ENCODE results near the gene TGIF1.

Gene TGIF1

DNA sequence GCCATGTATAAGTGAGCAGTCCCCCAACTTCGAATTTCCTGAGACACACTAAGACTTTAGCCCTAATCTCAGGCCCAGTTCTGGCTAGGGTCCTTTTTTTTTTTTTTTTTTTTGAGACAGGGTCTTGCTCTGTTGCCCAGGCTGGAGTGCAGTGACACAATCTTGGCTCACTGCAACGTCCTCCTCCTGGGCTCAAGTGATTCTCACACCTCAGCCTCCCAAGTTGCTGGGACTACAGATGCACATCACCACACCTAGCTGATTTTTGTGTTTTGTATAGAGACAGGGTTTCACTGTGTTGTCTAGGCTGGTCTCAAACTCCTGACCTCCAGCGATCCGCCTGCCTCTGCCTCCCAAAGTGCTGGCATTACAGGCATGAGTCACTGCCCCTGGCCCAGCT lies 23.9 kb upstream of the TGIF1 start:
- H3K9ac ChIP-seq = no peak overlapping the region
- no peak overlapping the region for H3K4me3 ChIP-seq (ENCODE audit: low read depth, low read length)
- no peaks in the 10 kb centered on the region for H3K36me3 ChIP-seq (ENCODE audit: control insufficient read depth, insufficient read depth, low read length)
- no peaks in the 10 kb centered on the region for H3K27me3 ChIP-seq (ENCODE audit: control insufficient read depth, insufficient read depth, low read length)
- H3K9me3 ChIP-seq (ENCODE audit: control insufficient read depth, low read length) = no peaks in the 10 kb centered on the region
- H3K4me1 ChIP-seq = no peaks in the 10 kb centered on the region
- H3K4me2 ChIP-seq (ENCODE audit: low read length) = no peak overlapping the region
- no peaks in the 10 kb centered on the region for H3K79me2 ChIP-seq
- no peak overlapping the region for H2AFZ ChIP-seq
- no peak overlapping the region for H3K27ac ChIP-seq
- TF ChIP-seq, protein P1, sequence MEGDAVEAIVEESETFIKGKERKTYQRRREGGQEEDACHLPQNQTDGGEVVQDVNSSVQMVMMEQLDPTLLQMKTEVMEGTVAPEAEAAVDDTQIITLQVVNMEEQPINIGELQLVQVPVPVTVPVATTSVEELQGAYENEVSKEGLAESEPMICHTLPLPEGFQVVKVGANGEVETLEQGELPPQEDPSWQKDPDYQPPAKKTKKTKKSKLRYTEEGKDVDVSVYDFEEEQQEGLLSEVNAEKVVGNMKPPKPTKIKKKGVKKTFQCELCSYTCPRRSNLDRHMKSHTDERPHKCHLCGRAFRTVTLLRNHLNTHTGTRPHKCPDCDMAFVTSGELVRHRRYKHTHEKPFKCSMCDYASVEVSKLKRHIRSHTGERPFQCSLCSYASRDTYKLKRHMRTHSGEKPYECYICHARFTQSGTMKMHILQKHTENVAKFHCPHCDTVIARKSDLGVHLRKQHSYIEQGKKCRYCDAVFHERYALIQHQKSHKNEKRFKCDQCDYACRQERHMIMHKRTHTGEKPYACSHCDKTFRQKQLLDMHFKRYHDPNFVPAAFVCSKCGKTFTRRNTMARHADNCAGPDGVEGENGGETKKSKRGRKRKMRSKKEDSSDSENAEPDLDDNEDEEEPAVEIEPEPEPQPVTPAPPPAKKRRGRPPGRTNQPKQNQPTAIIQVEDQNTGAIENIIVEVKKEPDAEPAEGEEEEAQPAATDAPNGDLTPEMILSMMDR (IDR thresholded peaks at IDR 0.05) = no peak

DNA sequence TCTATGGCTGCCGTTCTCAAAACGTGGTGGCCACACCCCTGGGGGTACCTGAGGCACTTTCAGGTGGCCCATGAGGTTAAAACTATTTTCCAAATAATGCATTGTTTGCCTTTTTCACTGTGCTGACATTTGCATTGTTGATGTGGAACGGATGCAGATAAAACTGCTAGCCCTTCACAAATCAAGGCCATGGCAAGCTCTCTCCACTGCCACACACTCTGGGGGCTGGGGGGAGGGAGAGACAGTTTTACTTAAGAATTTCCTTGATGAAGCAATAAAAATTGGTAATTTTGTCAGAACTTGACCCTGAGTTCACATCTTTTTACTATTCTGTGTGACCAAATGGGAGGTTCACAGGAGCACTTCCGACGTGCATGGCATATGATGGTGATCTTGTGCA lies 22.0 kb upstream of the TGIF1 start:
- H3K79me2 ChIP-seq = no peaks in the 10 kb centered on the region
- H3K4me2 ChIP-seq (ENCODE audit: low read length) = no peak overlapping the region
- H3K9ac ChIP-seq = no peak overlapping the region
- H3K4me1 ChIP-seq = no peaks in the 10 kb centered on the region
- H2AFZ ChIP-seq = no peak overlapping the region
- TF ChIP-seq, protein P1 (IDR thresholded peaks at IDR 0.05) = no peak
- H3K9me3 ChIP-seq (ENCODE audit: control insufficient read depth, low read length) = no peaks in the 10 kb centered on the region
- H3K27me3 ChIP-seq (ENCODE audit: control insufficient read depth, insufficient read depth, low read length) = no peaks in the 10 kb centered on the region
- H3K4me3 ChIP-seq (ENCODE audit: low read depth, low read length) = no peak overlapping the region
- no peak overlapping the region for H3K27ac ChIP-seq
- no peaks in the 10 kb centered on the region for H3K36me3 ChIP-seq (ENCODE audit: control insufficient read depth, insufficient read depth, low read length)

DNA sequence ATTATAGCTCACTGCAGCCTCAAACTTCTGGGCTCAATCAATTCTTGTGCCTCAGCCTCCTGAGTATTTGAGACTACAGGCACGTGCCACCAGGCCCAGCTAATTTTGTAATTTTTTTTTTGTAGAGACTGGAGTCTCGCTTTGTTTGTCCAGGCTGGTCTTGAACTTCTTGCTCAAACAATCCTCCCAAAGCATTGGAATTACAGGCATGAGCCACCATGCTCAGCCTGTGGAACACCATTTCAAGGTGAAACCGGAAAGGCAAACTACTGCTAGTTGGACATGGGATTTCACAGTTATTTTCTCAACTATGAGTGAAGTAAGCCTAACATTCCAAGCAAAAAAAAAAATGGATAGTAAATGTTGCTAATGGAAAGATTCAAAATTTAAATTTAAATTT lies 20.9 kb upstream of the TGIF1 start:
- Histone ChIP-seq H3K9ac (no peak overlapping the region), H3K27ac (no peak overlapping the region), H3K79me2 (no peaks in the 10 kb centered on the region), H3K36me3 (ENCODE audit: control insufficient read depth, insufficient read depth, low read length) (no peaks in the 10 kb centered on the region), H3K4me3 (ENCODE audit: low read depth, low read length) (no peak overlapping the region), H3K4me1 (no peaks in the 10 kb centered on the region), H3K9me3 (ENCODE audit: control insufficient read depth, low read length) (no peaks in the 10 kb centered on the region), H3K4me2 (ENCODE audit: low read length) (no peak overlapping the region), H3K27me3 (ENCODE audit: control insufficient read depth, insufficient read depth, low read length) (no peaks in the 10 kb centered on the region), H2AFZ (no peak overlapping the region)
- TF ChIP-seq, protein P1 (IDR thresholded peaks at IDR 0.05) = no peak

DNA sequence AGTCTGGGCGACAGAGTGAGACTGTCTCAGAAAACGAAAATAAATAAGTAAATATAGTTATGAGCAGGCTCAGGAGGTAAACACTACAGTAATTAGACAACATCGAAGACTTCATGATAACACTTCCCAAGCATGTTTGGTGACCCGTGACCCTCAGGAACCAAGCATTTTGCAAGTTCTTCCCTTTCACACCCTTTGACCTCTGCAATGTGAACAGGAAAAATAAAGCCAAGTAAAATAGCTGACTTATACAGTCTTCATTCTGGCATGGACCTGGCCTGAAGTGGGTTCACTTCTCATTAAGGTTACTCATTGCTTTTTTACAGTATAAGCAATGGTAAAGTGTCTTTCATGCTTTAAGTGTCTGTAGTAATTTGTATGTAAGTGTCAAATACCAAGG lies 15.3 kb upstream of the TGIF1 start:
- Histone ChIP-seq H3K27ac (no peak overlapping the region), H3K4me2 (ENCODE audit: low read length) (no peak overlapping the region), H3K9me3 (ENCODE audit: control insufficient read depth, low read length) (no peaks in the 10 kb centered on the region), H3K4me3 (ENCODE audit: low read depth, low read length) (no peak overlapping the region), H3K27me3 (ENCODE audit: control insufficient read depth, insufficient read depth, low read length) (no peaks in the 10 kb centered on the region), H3K9ac (no peak overlapping the region), H3K79me2 (no peaks in the 10 kb centered on the region), H3K36me3 (ENCODE audit: control insufficient read depth, insufficient read depth, low read length) (no peaks in the 10 kb centered on the region), H2AFZ (no peak overlapping the region), H3K4me1 (no peaks in the 10 kb centered on the region)
- TF ChIP-seq, protein P1 (IDR thresholded peaks at IDR 0.05) = no peak

DNA sequence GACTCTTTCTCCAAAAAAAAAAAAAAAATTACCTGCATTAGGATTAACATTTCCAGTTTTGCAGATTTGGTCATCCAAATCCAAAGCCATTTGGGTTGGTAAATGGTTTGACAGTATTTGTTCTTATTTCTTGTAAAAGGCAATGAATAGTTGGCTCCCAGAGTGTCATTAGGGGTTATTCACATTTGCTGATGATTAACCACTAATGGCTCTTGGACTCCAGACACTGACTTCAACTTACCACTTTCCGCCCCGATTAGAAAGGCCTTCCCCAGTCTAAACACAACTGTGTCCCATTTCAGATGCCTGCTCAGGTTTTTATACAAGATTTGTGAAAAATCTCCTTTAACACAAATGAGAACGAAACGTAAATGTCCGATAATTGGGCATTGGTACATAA lies 9.6 kb upstream of the TGIF1 start:
- Histone ChIP-seq H3K9ac (no peak overlapping the region), H3K79me2 (no peaks in the 10 kb centered on the region), H3K27ac (no peak overlapping the region), H3K9me3 (ENCODE audit: control insufficient read depth, low read length) (no peaks in the 10 kb centered on the region), H3K4me1 (no peaks in the 10 kb centered on the region), H3K4me3 (ENCODE audit: low read depth, low read length) (no peak overlapping the region), H2AFZ (no peak overlapping the region), H3K27me3 (ENCODE audit: control insufficient read depth, insufficient read depth, low read length) (no peaks in the 10 kb centered on the region), H3K4me2 (ENCODE audit: low read length) (no peak overlapping the region), H3K36me3 (ENCODE audit: control insufficient read depth, insufficient read depth, low read length) (no peaks in the 10 kb centered on the region)
- TF ChIP-seq, protein P1 (IDR thresholded peaks at IDR 0.05) = no peak

All from parathyroid adenoma (tissue), 2 donors.